Ishikawa (cell line): ENCODE results near the gene NEDD4L.

Source experiments
- CEBPB ChIP-seq: IDR thresholded peaks from 2 replicates; pipeline ENCODE4 v1.6.1; 2012
- EGR1 ChIP-seq: IDR thresholded peaks from 2 replicates; pipeline ENCODE4 v1.6.1; 2012
- EP300 ChIP-seq: IDR thresholded peaks from 2 replicates; pipeline ENCODE4 v1.6.1; 2012; ENCODE audit warnings: borderline replicate concordance
- FOXM1 ChIP-seq: IDR thresholded peaks from 2 replicates; pipeline ENCODE4 v1.6.1; 2012; ENCODE audit warnings: low read depth, borderline replicate concordance
- MAX ChIP-seq: IDR thresholded peaks from 2 replicates; pipeline ENCODE4 v1.6.1; 2012
- RAD21 ChIP-seq: IDR thresholded peaks from 2 replicates; pipeline ENCODE4 v1.6.1; 2012; ENCODE audit warnings: low read depth
- REST ChIP-seq: IDR thresholded peaks from 2 replicates; pipeline ENCODE4 v1.6.1; 2012; ENCODE audit warnings: low read depth, mild to moderate bottlenecking
- TAF1 ChIP-seq: IDR thresholded peaks from 2 replicates; pipeline ENCODE4 v1.6.1; 2012; ENCODE audit warnings: low read depth, mild to moderate bottlenecking
- USF1 ChIP-seq: IDR thresholded peaks from 2 replicates; pipeline ENCODE4 v1.6.1; 2012
- YY1 ChIP-seq: IDR thresholded peaks from 2 replicates; pipeline ENCODE4 v1.6.1; 2012; ENCODE audit warnings: low read depth

GRCh38 chr18:58391231-58391825, 347.3 kb downstream of the NEDD4L start:
- TF ChIP-seq RAD21: no peak
- no peak for TF ChIP-seq MAX
- no peak for TF ChIP-seq EGR1
- no peak for TF ChIP-seq TAF1
- TF ChIP-seq FOXM1: no peak
- TF ChIP-seq EP300: no peak
- TF ChIP-seq REST: no peak
- TF ChIP-seq YY1: no peak
- TF ChIP-seq CEBPB: no peak
- TF ChIP-seq USF1: no peak
